Astrocyte of the cerebellum (primary cell): ENCODE data around the gene PDE6A.

Experiments used
- DNase-seq: peaks from one replicate; pipeline ENCODE4 v3.0.0-alpha.2; 2011; ENCODE audit warnings: low read depth
- H3K4me3 ChIP-seq: 2 replicates; pipeline ENCODE4 v1.5.1; 2011; ENCODE audit warnings: mild to moderate bottlenecking, low read depth, low read length, moderate library complexity
- in situ Hi-C: cut with HindIII; loops from 2 replicates; pipeline ENCODE4 v1.10.0; 2017; ENCODE audit warnings: low sequenced_read_pairs
- TF ChIP-seq, protein P1 (sequence below): IDR thresholded peaks from 2 replicates; pipeline ENCODE4 v1.5.1; 2012; ENCODE audit warnings: low read length, low read depth, moderate library complexity, mild to moderate bottlenecking; ENCODE audit errors: missing control alignments

PDE6A gene

GRCh38 chr5:149829954-149830353 lies 114.6 kb downstream of the PDE6A start:
- H3K4me3 ChIP-seq, result no peak overlapping the region
- no peak for DNase-seq
- in situ Hi-C loops, result no loop called here
- TF ChIP-seq, protein P1, sequence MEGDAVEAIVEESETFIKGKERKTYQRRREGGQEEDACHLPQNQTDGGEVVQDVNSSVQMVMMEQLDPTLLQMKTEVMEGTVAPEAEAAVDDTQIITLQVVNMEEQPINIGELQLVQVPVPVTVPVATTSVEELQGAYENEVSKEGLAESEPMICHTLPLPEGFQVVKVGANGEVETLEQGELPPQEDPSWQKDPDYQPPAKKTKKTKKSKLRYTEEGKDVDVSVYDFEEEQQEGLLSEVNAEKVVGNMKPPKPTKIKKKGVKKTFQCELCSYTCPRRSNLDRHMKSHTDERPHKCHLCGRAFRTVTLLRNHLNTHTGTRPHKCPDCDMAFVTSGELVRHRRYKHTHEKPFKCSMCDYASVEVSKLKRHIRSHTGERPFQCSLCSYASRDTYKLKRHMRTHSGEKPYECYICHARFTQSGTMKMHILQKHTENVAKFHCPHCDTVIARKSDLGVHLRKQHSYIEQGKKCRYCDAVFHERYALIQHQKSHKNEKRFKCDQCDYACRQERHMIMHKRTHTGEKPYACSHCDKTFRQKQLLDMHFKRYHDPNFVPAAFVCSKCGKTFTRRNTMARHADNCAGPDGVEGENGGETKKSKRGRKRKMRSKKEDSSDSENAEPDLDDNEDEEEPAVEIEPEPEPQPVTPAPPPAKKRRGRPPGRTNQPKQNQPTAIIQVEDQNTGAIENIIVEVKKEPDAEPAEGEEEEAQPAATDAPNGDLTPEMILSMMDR, result peak; percentile 30

DNA sequence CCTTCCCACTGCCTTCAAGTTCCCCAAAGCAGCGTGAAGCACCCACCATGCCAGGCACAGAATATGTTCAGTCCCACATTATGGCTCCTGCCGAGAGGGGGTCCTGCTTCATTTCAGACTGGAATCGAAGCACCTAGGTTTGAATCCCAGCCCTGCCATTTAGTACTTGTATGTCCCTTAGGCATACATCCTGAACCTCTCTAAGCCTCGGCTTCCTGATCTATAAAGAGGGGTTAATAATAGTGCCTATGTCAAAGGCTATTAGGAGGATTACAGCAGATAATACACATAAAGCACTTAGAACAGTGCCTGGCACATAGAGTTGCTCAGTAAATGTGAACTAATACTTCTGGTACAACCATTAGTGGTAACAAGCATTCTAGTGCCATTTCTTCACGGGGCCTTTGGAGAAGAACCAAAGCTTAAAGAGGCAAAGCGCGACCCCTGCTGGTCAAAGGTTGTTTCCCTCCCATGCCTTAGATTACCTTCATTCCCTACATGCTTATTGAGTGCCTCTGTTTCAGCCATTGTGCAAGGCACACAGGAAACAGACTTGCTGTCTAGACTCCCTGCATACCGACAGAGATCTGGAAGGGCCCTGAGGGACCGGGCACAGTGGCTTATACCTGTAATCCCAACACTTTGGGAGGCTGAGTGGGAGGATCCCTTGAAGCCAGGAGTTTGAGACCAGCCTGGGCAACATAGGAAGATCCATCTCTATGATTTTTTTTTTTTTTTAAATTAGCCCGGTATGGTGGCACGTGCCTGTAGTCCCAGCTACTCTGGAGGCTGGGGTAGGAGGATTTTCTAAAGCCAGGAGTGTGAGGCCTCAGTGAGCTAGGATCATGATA lies 116.2 kb downstream of the PDE6A start:
- in situ Hi-C loops, result no loop called here
- no peak overlapping the region for H3K4me3 ChIP-seq
- peak; percentile 85 for DNase-seq
- TF ChIP-seq, protein P1, result peak; percentile 82

DNA sequence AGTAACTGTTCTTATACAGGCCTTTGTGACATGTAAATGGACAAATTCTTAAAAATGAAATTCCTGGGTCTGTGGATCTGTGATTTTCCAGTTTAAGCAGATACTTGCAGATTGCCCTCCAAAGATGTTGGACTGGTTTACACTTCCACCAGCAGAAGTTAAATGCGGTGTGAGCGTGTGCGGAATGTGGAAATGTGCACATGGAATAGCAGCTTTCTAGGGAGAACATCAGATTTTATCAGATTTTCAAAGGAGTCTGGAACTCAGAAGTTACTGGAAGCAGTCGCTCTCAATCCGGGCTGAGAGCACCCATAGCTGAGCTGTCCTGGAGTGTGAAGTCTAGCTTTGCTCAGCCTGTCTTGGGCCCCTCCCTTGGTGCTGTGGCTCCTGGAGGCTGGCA lies 117.0 kb downstream of the PDE6A start:
- in situ Hi-C loops, result no loop called here
- no peak for DNase-seq
- TF ChIP-seq, protein P1, result no peak
- no peak overlapping the region for H3K4me3 ChIP-seq

DNA sequence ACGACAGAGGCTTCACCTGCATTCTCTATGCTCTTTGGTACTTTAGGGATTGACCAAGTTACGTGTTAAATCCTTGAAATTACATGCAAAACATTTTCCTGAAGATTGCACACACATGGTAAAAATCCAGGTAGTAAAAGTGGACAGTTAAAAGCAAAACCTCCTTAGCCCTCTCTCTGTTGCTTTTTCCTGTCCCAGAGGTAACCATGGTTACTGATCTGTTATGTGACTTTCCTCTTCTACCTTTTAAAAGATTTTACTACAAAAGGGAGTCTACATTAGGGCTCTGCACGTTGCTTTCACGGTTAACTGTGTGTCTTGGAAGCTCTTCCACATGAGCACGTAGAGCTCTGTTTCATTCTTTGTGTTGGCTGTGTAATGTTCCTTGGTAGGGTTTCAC lies 117.5 kb downstream of the PDE6A start:
- no peak for DNase-seq
- in situ Hi-C loops, result no loop called here
- H3K4me3 ChIP-seq, result no peak overlapping the region
- TF ChIP-seq, protein P1, result no peak

- DNase-seq, result no peak
- TF ChIP-seq, protein P1, result no peak
Measured at GRCh38 chr5:149826574-149826973, 118.0 kb downstream of the PDE6A start.

DNA sequence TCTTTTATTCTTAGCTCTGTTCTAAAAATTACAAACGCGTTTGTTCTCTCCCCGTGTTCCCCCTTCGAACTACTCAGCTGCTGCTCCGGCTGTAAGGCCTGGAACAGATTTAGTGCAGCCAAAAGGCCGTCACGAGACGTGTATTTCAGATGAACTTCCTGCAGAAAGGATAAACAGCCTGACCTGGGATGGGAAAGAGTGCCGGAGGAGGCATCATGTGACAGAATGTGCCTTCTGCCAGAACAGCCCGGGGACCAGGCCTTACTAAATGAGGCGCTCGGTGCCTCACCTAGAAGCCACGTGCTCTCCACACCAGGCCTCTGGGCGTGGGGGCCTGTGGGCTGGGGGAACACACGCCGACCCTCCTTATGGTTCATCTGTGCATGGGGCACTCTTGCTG lies 119.7 kb downstream of the PDE6A start:
- TF ChIP-seq, protein P1, result no peak
- in situ Hi-C loops, result no loop called here
- no peak overlapping the region for H3K4me3 ChIP-seq
- no peak for DNase-seq

More at GRCh38 chr5:149826574-149826973, 118.0 kb downstream of the PDE6A start:
- in situ Hi-C loops, result no loop called here
- no peak overlapping the region for H3K4me3 ChIP-seq
